Nephron (organoid): ENCODE measurements around the gene SEMG2.

Source experiments
- H3K27ac Mint-ChIP-seq, 3 experiments: 2 replicates each; pipeline ENCODE4 v1.8.0; 2020; ENCODE audit warnings: mixed read lengths in 3 of 3, mild to moderate bottlenecking in 2 of 3, moderate library complexity in 1 of 3
- H3K27me3 Mint-ChIP-seq: 2 replicates; pipeline ENCODE4 v1.8.0; 2021; ENCODE audit warnings: low read depth, mild to moderate bottlenecking, moderate library complexity, mixed read lengths
- H3K36me3 Mint-ChIP-seq: 2 replicates; pipeline ENCODE4 v1.8.0; 2020; ENCODE audit warnings: low read depth, mixed read lengths
- H3K4me1 Mint-ChIP-seq: 2 replicates; pipeline ENCODE4 v1.8.0; 2020; ENCODE audit warnings: mixed read lengths
- H3K4me3 Mint-ChIP-seq, 3 experiments: 2 replicates each; pipeline ENCODE4 v1.8.0; 2020; ENCODE audit warnings: mild to moderate bottlenecking in 3 of 3, mixed read lengths in 3 of 3, moderate library complexity in 2 of 3
- H3K9me3 Mint-ChIP-seq: 2 replicates; pipeline ENCODE4 v1.8.0; 2020; ENCODE audit warnings: mixed read lengths
- CTCF ChIP-seq, 3 experiments: fragments of 200-600 bp; sonication (generic); IDR thresholded peaks; one replicate each; pipeline ENCODE4 v1.5.0; 2021; ENCODE audit warnings: antibody characterized with exemption in 3 of 3; ENCODE audit not compliant: unreplicated experiment in 3 of 3

The SEMG2 gene

GRCh38 chr20:45263556-45264266, 42.5 kb downstream of the SEMG2 start:
- no peak for TF ChIP-seq CTCF (IDR thresholded peaks at IDR 0.05; ENCODE audit: unreplicated experiment in 3 of 3)
- Mint-ChIP-seq H3K4me3 (no peak overlapping the region), H3K27ac (no peak overlapping the region), H3K27me3 (peaks cover 19% of the 10 kb centered on the region), H3K36me3 (no peaks in the 10 kb centered on the region), H3K9me3 (no peaks in the 10 kb centered on the region), H3K4me1 (no peaks in the 10 kb centered on the region)

- H3K4me3 Mint-ChIP-seq: no peak overlapping the region
- H3K4me1 Mint-ChIP-seq: no peaks in the 10 kb centered on the region
- TF ChIP-seq CTCF (IDR thresholded peaks at IDR 0.05; ENCODE audit: unreplicated experiment in 3 of 3): no peak
- H3K27me3 Mint-ChIP-seq: peaks cover 10% of the 10 kb centered on the region
- H3K9me3 Mint-ChIP-seq: no peaks in the 10 kb centered on the region
- no peaks in the 10 kb centered on the region for H3K36me3 Mint-ChIP-seq
- no peak overlapping the region for H3K27ac Mint-ChIP-seq
Measured at GRCh38 chr20:45266977-45267376, 45.8 kb downstream of the SEMG2 start.

- Mint-ChIP-seq H3K4me1 (no peaks in the 10 kb centered on the region), H3K27ac (no peak overlapping the region), H3K4me3 (no peak overlapping the region), H3K27me3 (peaks cover 11% of the 10 kb centered on the region), H3K9me3 (no peaks in the 10 kb centered on the region), H3K36me3 (no peaks in the 10 kb centered on the region)
- no peak for TF ChIP-seq CTCF (IDR thresholded peaks at IDR 0.05; ENCODE audit: unreplicated experiment in 3 of 3)
Measured at GRCh38 chr20:45268531-45268930, 47.4 kb downstream of the SEMG2 start.

GRCh38 chr20:45269056-45269455, 47.9 kb downstream of the SEMG2 start:
- no peak for TF ChIP-seq CTCF (IDR thresholded peaks at IDR 0.05; ENCODE audit: unreplicated experiment in 3 of 3)
- H3K4me1 Mint-ChIP-seq: no peaks in the 10 kb centered on the region
- peaks cover 16% of the 10 kb centered on the region for H3K27me3 Mint-ChIP-seq
- no peaks in the 10 kb centered on the region for H3K9me3 Mint-ChIP-seq
- no peak overlapping the region for H3K4me3 Mint-ChIP-seq
- no peaks in the 10 kb centered on the region for H3K36me3 Mint-ChIP-seq
- no peak overlapping the region for H3K27ac Mint-ChIP-seq

GRCh38 chr20:45269754-45270270, 48.6 kb downstream of the SEMG2 start:
- no peak for TF ChIP-seq CTCF (IDR thresholded peaks at IDR 0.05; ENCODE audit: unreplicated experiment in 3 of 3)
- Mint-ChIP-seq H3K4me3 (no peak overlapping the region), H3K9me3 (no peaks in the 10 kb centered on the region), H3K36me3 (no peaks in the 10 kb centered on the region), H3K27ac (no peak overlapping the region), H3K27me3 (peaks cover 12% of the 10 kb centered on the region), H3K4me1 (no peaks in the 10 kb centered on the region)
